Measurements from ENCODE around the gene KIF26A.

Gene KIF26A

GRCh38 chr14:104123879-104124278, 14.5 kb upstream of the KIF26A start:
- no peaks in the 10 kb centered on the region for H3K36me3 ChIP-seq (ENCODE audit: control insufficient read depth in 2 of 2, insufficient read depth in 2 of 2, low read length in 2 of 2)
- peaks cover 3 to 8% of the 10 kb centered on the region in 2 donors for H3K9me3 ChIP-seq (ENCODE audit: control insufficient read depth in 2 of 2, low read length in 2 of 2)
- no peaks in the 10 kb centered on the region for H3K4me1 ChIP-seq (ENCODE audit: control insufficient read depth, insufficient read depth, low read length)
- no peak overlapping the region for H3K27ac ChIP-seq (ENCODE audit: low read length)
- peaks cover 12 to 23% of the 10 kb centered on the region in 2 donors for H3K27me3 ChIP-seq (ENCODE audit: control insufficient read depth in 1 of 2, insufficient read depth in 2 of 2, low read length in 2 of 2)
- H3K4me3 ChIP-seq (ENCODE audit: low read length in 2 of 2): no peak overlapping the region
- H3K9ac ChIP-seq (ENCODE audit: low read length in 2 of 2): no peak overlapping the region

- H3K9ac ChIP-seq (ENCODE audit: low read length in 2 of 2): no peak overlapping the region
- H3K9me3 ChIP-seq (ENCODE audit: control insufficient read depth in 2 of 2, low read length in 2 of 2): peaks cover 7 to 11% of the 10 kb centered on the region in 2 donors
These were observed 13.4 kb upstream of the KIF26A start for GRCh38 chr14:104125011-104125410.

GRCh38 chr14:104126753-104127152, 11.6 kb upstream of the KIF26A start:
- no peaks in the 10 kb centered on the region for H3K4me1 ChIP-seq (ENCODE audit: control insufficient read depth, insufficient read depth, low read length)
- peaks cover 6% of the 10 kb centered on the region in 2 donors for H3K27me3 ChIP-seq (ENCODE audit: control insufficient read depth in 1 of 2, insufficient read depth in 2 of 2, low read length in 2 of 2)
- H3K4me3 ChIP-seq (ENCODE audit: low read length in 2 of 2): no peak overlapping the region
- H3K36me3 ChIP-seq (ENCODE audit: control insufficient read depth in 2 of 2, insufficient read depth in 2 of 2, low read length in 2 of 2): no peaks in the 10 kb centered on the region
- H3K9me3 ChIP-seq (ENCODE audit: control insufficient read depth in 2 of 2, low read length in 2 of 2): peaks cover 7 to 16% of the 10 kb centered on the region in 2 donors
- no peak overlapping the region for H3K9ac ChIP-seq (ENCODE audit: low read length in 2 of 2)
- no peak overlapping the region for H3K27ac ChIP-seq (ENCODE audit: low read length)

More at GRCh38 chr14:104125011-104125410, 13.4 kb upstream of the KIF26A start:
- Histone ChIP-seq H3K4me3 (ENCODE audit: low read length in 2 of 2) (no peak overlapping the region), H3K27me3 (ENCODE audit: control insufficient read depth in 1 of 2, insufficient read depth in 2 of 2, low read length in 2 of 2) (peaks cover under 1 to 12% of the 10 kb centered on the region in 2 donors), H3K27ac (ENCODE audit: low read length) (no peak overlapping the region), H3K4me1 (ENCODE audit: control insufficient read depth, insufficient read depth, low read length) (no peaks in the 10 kb centered on the region), H3K36me3 (ENCODE audit: control insufficient read depth in 2 of 2, insufficient read depth in 2 of 2, low read length in 2 of 2) (no peaks in the 10 kb centered on the region)

GRCh38 chr14:104128981-104129380, 9.4 kb upstream of the KIF26A start:
- H3K27me3 ChIP-seq (ENCODE audit: control insufficient read depth in 1 of 2, insufficient read depth in 2 of 2, low read length in 2 of 2): peaks cover 9 to 15% of the 10 kb centered on the region in 2 donors
- no peak overlapping the region for H3K27ac ChIP-seq (ENCODE audit: low read length)
- no peaks in the 10 kb centered on the region for H3K4me1 ChIP-seq (ENCODE audit: control insufficient read depth, insufficient read depth, low read length)
- H3K36me3 ChIP-seq (ENCODE audit: control insufficient read depth in 2 of 2, insufficient read depth in 2 of 2, low read length in 2 of 2): no peaks in the 10 kb centered on the region
- no peak overlapping the region for H3K9ac ChIP-seq (ENCODE audit: low read length in 2 of 2)
- no peak overlapping the region for H3K4me3 ChIP-seq (ENCODE audit: low read length in 2 of 2)
- H3K9me3 ChIP-seq (ENCODE audit: control insufficient read depth in 2 of 2, low read length in 2 of 2): peaks cover 4 to 13% of the 10 kb centered on the region in 2 donors

DNA sequence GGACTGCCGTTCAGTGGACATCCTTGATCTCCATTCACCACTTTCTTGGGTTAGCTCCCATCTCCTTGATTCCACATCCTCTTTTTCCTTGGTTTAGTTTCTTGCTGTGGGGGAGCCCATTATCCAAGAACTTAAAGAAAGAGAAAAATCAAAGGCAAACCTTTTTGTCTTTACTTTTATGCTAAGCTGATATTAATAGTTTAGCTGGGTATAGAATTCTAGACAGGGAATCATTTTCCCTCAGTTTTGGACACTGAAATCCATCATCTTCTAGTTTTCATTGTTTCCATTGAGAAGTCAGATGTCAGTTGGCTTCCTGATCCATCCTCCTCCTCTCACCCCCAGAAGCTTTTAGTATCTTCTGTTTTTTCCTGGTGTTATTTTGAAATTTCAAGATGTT, 8.8 kb upstream of the KIF26A start:
- H3K27me3 ChIP-seq (ENCODE audit: control insufficient read depth in 1 of 2, insufficient read depth in 2 of 2, low read length in 2 of 2): peaks cover 9 to 20% of the 10 kb centered on the region in 2 donors
- H3K9me3 ChIP-seq (ENCODE audit: control insufficient read depth in 2 of 2, low read length in 2 of 2): peaks cover 4 to 11% of the 10 kb centered on the region in 2 donors
- H3K4me1 ChIP-seq (ENCODE audit: control insufficient read depth, insufficient read depth, low read length): no peaks in the 10 kb centered on the region
- H3K4me3 ChIP-seq (ENCODE audit: low read length in 2 of 2): no peak overlapping the region
- H3K36me3 ChIP-seq (ENCODE audit: control insufficient read depth in 2 of 2, insufficient read depth in 2 of 2, low read length in 2 of 2): no peaks in the 10 kb centered on the region
- no peak overlapping the region for H3K9ac ChIP-seq (ENCODE audit: low read length in 2 of 2)
- no peak overlapping the region for H3K27ac ChIP-seq (ENCODE audit: low read length)

DNA sequence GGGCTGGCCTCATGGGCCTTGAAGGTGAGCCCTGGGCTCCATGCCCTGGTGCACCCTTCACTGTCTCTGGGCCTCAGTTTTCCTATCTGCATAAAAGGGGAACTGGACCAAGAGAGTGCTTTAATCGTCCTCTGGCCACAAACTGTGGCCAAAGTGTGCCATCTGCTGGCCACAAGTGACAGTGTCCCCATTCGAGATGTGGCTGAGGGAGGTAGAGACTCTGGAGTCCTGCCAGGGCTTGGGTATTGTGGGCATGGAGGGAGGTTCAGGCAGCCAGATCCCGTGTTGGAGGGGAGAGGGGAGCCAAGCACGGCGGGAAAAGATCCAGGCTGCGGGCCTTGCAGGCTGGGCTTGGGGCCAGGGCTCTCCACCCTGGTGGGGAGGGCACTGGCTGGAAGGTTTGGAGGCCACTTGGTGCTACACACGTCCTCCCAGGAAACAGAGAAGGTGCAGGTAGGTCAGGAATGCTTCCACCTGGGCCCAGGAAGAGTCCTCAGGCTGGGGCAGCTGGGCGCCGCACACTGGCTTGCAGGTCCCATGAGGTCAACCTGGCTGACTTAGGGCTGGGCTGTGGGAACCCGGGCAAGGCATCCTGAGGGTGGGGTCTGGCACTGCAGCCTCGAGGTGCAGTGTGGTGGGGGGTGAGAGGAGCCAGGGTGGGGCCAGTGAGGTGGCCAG, 7.3 kb upstream of the KIF26A start:
- H3K27ac ChIP-seq (ENCODE audit: low read length): no peak overlapping the region
- H3K27me3 ChIP-seq (ENCODE audit: control insufficient read depth in 1 of 2, insufficient read depth in 2 of 2, low read length in 2 of 2): peaks cover 19 to 34% of the 10 kb centered on the region in 2 donors
- no peak overlapping the region for H3K4me3 ChIP-seq (ENCODE audit: low read length in 2 of 2)
- peaks cover 3% of the 10 kb centered on the region for H3K4me1 ChIP-seq (ENCODE audit: control insufficient read depth, insufficient read depth, low read length)
- H3K9ac ChIP-seq (ENCODE audit: low read length in 2 of 2): no peak overlapping the region
- no peaks in the 10 kb centered on the region for H3K36me3 ChIP-seq (ENCODE audit: control insufficient read depth in 2 of 2, insufficient read depth in 2 of 2, low read length in 2 of 2)
- peaks cover 4 to 8% of the 10 kb centered on the region in 2 donors for H3K9me3 ChIP-seq (ENCODE audit: control insufficient read depth in 2 of 2, low read length in 2 of 2)

DNA sequence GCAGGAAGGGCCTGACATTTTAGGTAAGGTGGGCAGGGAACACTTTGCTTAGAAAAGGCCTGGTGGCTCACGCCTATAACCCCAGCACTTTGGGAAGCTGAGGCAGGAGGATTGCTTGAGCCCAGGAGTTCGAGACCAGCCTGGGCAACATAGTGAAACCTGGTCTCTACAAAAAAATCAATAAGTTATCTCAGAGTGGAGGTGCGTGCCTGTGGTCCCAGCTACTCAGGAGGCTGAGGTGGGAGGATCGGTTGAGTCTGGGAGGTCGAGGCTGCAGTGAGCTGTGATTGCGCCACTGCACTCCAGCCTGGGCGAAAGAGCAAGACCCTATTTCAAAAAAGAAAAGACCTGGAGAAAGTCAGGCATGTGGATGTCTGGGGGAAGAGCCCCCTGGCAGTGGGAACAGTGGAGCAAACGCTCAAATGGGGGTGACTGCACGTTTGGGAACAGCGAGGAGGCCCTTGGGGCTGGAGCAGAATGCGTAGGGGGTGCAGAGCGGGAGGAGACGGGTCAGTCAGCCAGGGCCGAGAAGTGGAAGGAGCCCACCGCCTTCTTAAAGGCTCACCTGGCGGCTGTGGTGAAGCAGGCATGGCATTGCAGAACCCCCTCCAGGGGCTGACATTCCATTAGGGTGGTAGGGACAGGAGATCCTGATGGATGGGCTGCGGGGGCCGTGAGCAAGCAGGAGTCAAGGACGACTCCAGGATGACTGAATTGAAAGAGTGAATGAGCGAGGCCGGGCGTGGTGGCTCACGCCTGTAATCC, 6.2 kb upstream of the KIF26A start:
- Histone ChIP-seq H3K9ac (ENCODE audit: low read length in 2 of 2) (no peak overlapping the region), H3K9me3 (ENCODE audit: control insufficient read depth in 2 of 2, low read length in 2 of 2) (peaks cover 4 to 8% of the 10 kb centered on the region in 2 donors), H3K36me3 (ENCODE audit: control insufficient read depth in 2 of 2, insufficient read depth in 2 of 2, low read length in 2 of 2) (no peaks in the 10 kb centered on the region), H3K4me3 (ENCODE audit: low read length in 2 of 2) (no peak overlapping the region), H3K27ac (ENCODE audit: low read length) (no peak overlapping the region), H3K4me1 (ENCODE audit: control insufficient read depth, insufficient read depth, low read length) (peaks cover 12% of the 10 kb centered on the region), H3K27me3 (ENCODE audit: control insufficient read depth in 1 of 2, insufficient read depth in 2 of 2, low read length in 2 of 2) (peaks cover 24 to 42% of the 10 kb centered on the region in 2 donors)

- Histone ChIP-seq H3K27ac (ENCODE audit: low read length) (no peak overlapping the region), H3K36me3 (ENCODE audit: control insufficient read depth in 2 of 2, insufficient read depth in 2 of 2, low read length in 2 of 2) (no peaks in the 10 kb centered on the region), H3K9ac (ENCODE audit: low read length in 2 of 2) (no peak overlapping the region), H3K4me1 (ENCODE audit: control insufficient read depth, insufficient read depth, low read length) (peaks cover 19% of the 10 kb centered on the region), H3K9me3 (ENCODE audit: control insufficient read depth in 2 of 2, low read length in 2 of 2) (peaks cover 4 to 8% of the 10 kb centered on the region in 2 donors), H3K27me3 (ENCODE audit: control insufficient read depth in 1 of 2, insufficient read depth in 2 of 2, low read length in 2 of 2) (peaks cover 26 to 50% of the 10 kb centered on the region in 2 donors), H3K4me3 (ENCODE audit: low read length in 2 of 2) (no peak overlapping the region)
These were observed 5.4 kb upstream of the KIF26A start for GRCh38 chr14:104132981-104133380.

DNA sequence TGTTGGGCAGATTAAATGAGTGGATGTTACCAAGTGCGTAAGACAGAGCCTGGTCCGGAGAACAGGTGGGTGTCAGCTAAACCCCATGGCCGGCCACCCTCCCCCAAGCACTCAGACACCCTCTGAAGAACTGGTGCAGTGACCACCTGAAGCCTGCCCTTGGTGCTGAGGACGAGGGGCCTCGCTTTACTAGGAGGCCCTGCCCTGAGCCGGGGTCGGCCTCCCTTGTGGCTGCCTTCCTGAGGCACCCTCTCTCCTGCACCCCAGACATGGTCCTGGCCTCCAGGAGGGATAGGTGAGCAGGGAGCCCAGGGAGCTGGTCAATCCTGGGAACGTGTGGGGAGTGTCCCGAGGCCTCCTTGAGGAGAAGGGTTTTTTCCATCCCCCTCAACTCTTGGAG, 4.9 kb upstream of the KIF26A start:
- H3K9me3 ChIP-seq (ENCODE audit: control insufficient read depth in 2 of 2, low read length in 2 of 2): peaks cover 4 to 8% of the 10 kb centered on the region in 2 donors
- no peak overlapping the region for H3K27ac ChIP-seq (ENCODE audit: low read length)
- no peaks in the 10 kb centered on the region for H3K36me3 ChIP-seq (ENCODE audit: control insufficient read depth in 2 of 2, insufficient read depth in 2 of 2, low read length in 2 of 2)
- peaks cover 23% of the 10 kb centered on the region for H3K4me1 ChIP-seq (ENCODE audit: control insufficient read depth, insufficient read depth, low read length)
- peaks cover 26 to 55% of the 10 kb centered on the region in 2 donors for H3K27me3 ChIP-seq (ENCODE audit: control insufficient read depth in 1 of 2, insufficient read depth in 2 of 2, low read length in 2 of 2)
- H3K4me3 ChIP-seq (ENCODE audit: low read length in 2 of 2): no peak overlapping the region
- H3K9ac ChIP-seq (ENCODE audit: low read length in 2 of 2): no peak overlapping the region

- H3K4me1 ChIP-seq (ENCODE audit: control insufficient read depth, insufficient read depth, low read length): peaks cover 25% of the 10 kb centered on the region
- no peak overlapping the region for H3K27ac ChIP-seq (ENCODE audit: low read length)
- H3K9me3 ChIP-seq (ENCODE audit: control insufficient read depth in 2 of 2, low read length in 2 of 2): peaks cover 1 to 6% of the 10 kb centered on the region in 2 donors
- no peak overlapping the region for H3K9ac ChIP-seq (ENCODE audit: low read length in 2 of 2)
- no peaks in the 10 kb centered on the region for H3K36me3 ChIP-seq (ENCODE audit: control insufficient read depth in 2 of 2, insufficient read depth in 2 of 2, low read length in 2 of 2)
- H3K4me3 ChIP-seq (ENCODE audit: low read length in 2 of 2): no peak overlapping the region
- H3K27me3 ChIP-seq (ENCODE audit: control insufficient read depth in 1 of 2, insufficient read depth in 2 of 2, low read length in 2 of 2): peaks cover 29 to 64% of the 10 kb centered on the region in 2 donors
These were observed 4.1 kb upstream of the KIF26A start for GRCh38 chr14:104134061-104134965.
